ENCODE measurements around the gene CYP1A2. TPM values are rescaled to one million over a fixed set of nuclear protein-coding genes. Genes with fewer than 3 reads are reported as not detected.

The CYP1A2 gene
- total RNA-seq, 2 experiments from 2014 or later = not detected

- peak overlapping the region; percentile 98 for H3K27ac Mint-ChIP-seq
- peaks cover 61% of the 10 kb centered on the region for H3K4me1 Mint-ChIP-seq (ENCODE audit: low read depth)
- POLR2A ChIA-PET = interaction anchor here (0.7 to 21.2 kb wide), 6 partner anchors 8 to 193 kb away, joined by 3 to 410 read pairs (median 11); no protein-coding TSS in a partner anchor
Observed at GRCh38 chr15:74779162-74779648, 30.6 kb downstream of the CYP1A2 start.

GRCh38 chr15:74780523-74781430 lies 32.1 kb downstream of the CYP1A2 start:
- peaks cover 52% of the 10 kb centered on the region for H3K4me1 Mint-ChIP-seq (ENCODE audit: low read depth)
- peak; percentile 73 for DNase-seq

More at GRCh38 chr15:74779162-74779648, 30.6 kb downstream of the CYP1A2 start:
- H3K27me3 Mint-ChIP-seq = no peaks in the 10 kb centered on the region
- intact Hi-C loops (cut with micrococcal nuclease) = no loop called here
- H3K4me3 Mint-ChIP-seq = peak overlapping the region; percentile 88
- DNase-seq (no peak), ATAC-seq (no peak)
- no peaks in the 10 kb centered on the region for H3K9me3 Mint-ChIP-seq
- peaks cover 25% of the 10 kb centered on the region for H3K36me3 Mint-ChIP-seq (ENCODE audit: low read depth)
- TF ChIP-seq CTCF (IDR thresholded peaks at IDR 0.05) = no peak
- CTCF ChIA-PET = interaction anchor here (1.2 to 30.3 kb wide), 8 partner anchors 2 to 169 kb away, joined by 3 to 1327 read pairs (median 20); partner anchors contain the start of gene CSK

GRCh38 chr15:74781431-74782258 lies 33.0 kb downstream of the CYP1A2 start, which contains the start of gene CSK:
Gene CSK, plus strand, starts transcription at chr15:74782080. Its CDS starts 16,218 bp downstream, at chr15:74798298.
- intact Hi-C loops (cut with micrococcal nuclease) = loop anchor here (5.0 kb wide), 2 partner anchors 61 to 234 kb away; partner anchors contain the start of gene ULK3
- Mint-ChIP-seq H3K27me3 (no peaks in the 10 kb centered on the region), H3K4me3 (peak within 1 kb of the TSS; percentile 98), H3K36me3 (ENCODE audit: low read depth) (peaks cover 48% of the 10 kb centered on the region), H3K4me1 (ENCODE audit: low read depth) (peaks cover 46% of the 10 kb centered on the region), H3K9me3 (no peaks in the 10 kb centered on the region), H3K27ac (peak within 1 kb of the TSS; percentile 98)
- ATAC-seq (peak; percentile 40), DNase-seq (peak; percentile 76)
- CTCF ChIA-PET = interaction anchor here (0.7 to 30.3 kb wide), 12 partner anchors 4 to 183 kb away, joined by 3 to 1327 read pairs (median 5); partner anchors contain the start of genes CSK and FAM219B
- peak; percentile 66 for TF ChIP-seq CTCF (IDR thresholded peaks at IDR 0.05)
- POLR2A ChIA-PET = interaction anchor here (1.1 to 21.2 kb wide), 5 partner anchors 9 to 109 kb away, joined by 4 to 410 read pairs (median 17); no protein-coding TSS in a partner anchor

More at GRCh38 chr15:74780523-74781430, 32.1 kb downstream of the CYP1A2 start:
- no peak for TF ChIP-seq CTCF (IDR thresholded peaks at IDR 0.05)
- peak overlapping the region; percentile 98 for H3K27ac Mint-ChIP-seq
- H3K9me3 Mint-ChIP-seq = no peaks in the 10 kb centered on the region
- intact Hi-C loops (cut with micrococcal nuclease) = loop anchor here (5.0 kb wide), 2 partner anchors 62 to 233 kb away; partner anchors contain the start of gene ULK3
- ChIA-PET POLR2A (interaction anchor here (1.1 to 21.2 kb wide), 8 partner anchors 10 to 176 kb away, joined by 3 to 410 read pairs (median 4); partner anchors contain the start of gene RPP25), CTCF (interaction anchor here (0.7 to 30.3 kb wide), 20 partner anchors 3 to 170 kb away, joined by 3 to 1327 read pairs (median 4); partner anchors contain the start of genes CSK and FAM219B)
- peak overlapping the region; percentile 88 for H3K4me3 Mint-ChIP-seq
- H3K36me3 Mint-ChIP-seq (ENCODE audit: low read depth) = peaks cover 40% of the 10 kb centered on the region
- H3K27me3 Mint-ChIP-seq = no peaks in the 10 kb centered on the region
- peak; percentile 4 for ATAC-seq

GRCh38 chr15:74782259-74783071 lies 33.8 kb downstream of the CYP1A2 start:
- CTCF ChIA-PET = interaction anchor here (1.1 to 30.3 kb wide), 7 partner anchors 5 to 184 kb away, joined by 3 to 1327 read pairs (median 5); partner anchors contain the start of genes CSK and FAM219B
- TF ChIP-seq CTCF (IDR thresholded peaks at IDR 0.05) = no peak
- Mint-ChIP-seq H3K4me1 (ENCODE audit: low read depth) (peaks cover 44% of the 10 kb centered on the region), H3K9me3 (no peaks in the 10 kb centered on the region), H3K36me3 (ENCODE audit: low read depth) (peaks cover 53% of the 10 kb centered on the region), H3K27me3 (no peaks in the 10 kb centered on the region), H3K4me3 (peak overlapping the region; percentile 98), H3K27ac (peak overlapping the region; percentile 98)
- peak; percentile 7 for ATAC-seq
- peak; percentile 73 for DNase-seq
- POLR2A ChIA-PET = interaction anchor here (1.2 to 21.2 kb wide), 7 partner anchors 4 to 167 kb away, joined by 4 to 410 read pairs (median 13); partner anchors contain the start of gene CSK
- intact Hi-C loops (cut with micrococcal nuclease) = loop anchor here (5.0 kb wide), 2 partner anchors 60 to 235 kb away; partner anchors contain the start of gene ULK3

All from activated CD8-positive, alpha-beta T cell treated with anti-CD3 and anti-CD28 coated beads for 36 hours (primary cell).